PC-9 (cell line): ENCODE data around the gene CAPN11. TPM values are rescaled to one million over a fixed set of nuclear protein-coding genes. Genes with fewer than 3 reads are reported as not detected.

ENCODE experiments used
- BruUV-seq: library from RNA; stranded (reverse); fragments of 400-500 nt; replicated peaks from 2 replicates; lab custom pipeline; 2021; lab: Mats Ljungman, UMichigan
- CTCF ChIA-PET: fragments of 300-600 bp; sonication (Branson Sonifier 250); formaldehyde crosslinking; loops from one replicate; lab custom pipeline; 2022; ENCODE audit warnings: antibody characterized with exemption; lab: Charles Lee
- POLR2A ChIA-PET: fragments of 300-600 bp; sonication (Branson Sonifier 250); formaldehyde crosslinking; loops from one replicate; lab custom pipeline; 2022; ENCODE audit warnings: antibody characterized with exemption; ENCODE audit not compliant: unreplicated experiment; lab: Charles Lee
- DNase-seq, 2 experiments: peaks; one replicate each; pipeline versions ENCODE4 v3.0.0 to v3.0.0-alpha.2; 2015 to 2022; ENCODE audit warnings: mixed read lengths in 1 of 2
- H2AFZ ChIP-seq: fragments of 200-600 bp; sonication (generic); 2 replicates; pipeline ENCODE4 v1.8.1; 2017; ENCODE audit warnings: antibody characterized with exemption
- H3F3A ChIP-seq: fragments of 200-600 bp; sonication (generic); 2 replicates; pipeline ENCODE4 v1.8.1; 2017; ENCODE audit warnings: antibody characterized with exemption, mild to moderate bottlenecking, low read depth; ENCODE audit not compliant: insufficient read depth
- H3K27ac ChIP-seq: fragments of 200-600 bp; sonication (generic); 2 replicates; pipeline ENCODE4 v1.6.1; 2016; ENCODE audit warnings: mixed run types
- H3K27me3 ChIP-seq: fragments of 200-600 bp; sonication (generic); 2 replicates; pipeline ENCODE4 v1.6.1; 2016; ENCODE audit warnings: low read depth, mixed run types; ENCODE audit not compliant: insufficient read depth
- H3K36me3 ChIP-seq: fragments of 200-600 bp; sonication (generic); 2 replicates; pipeline ENCODE4 v1.6.1; 2016; ENCODE audit warnings: low read depth, mixed run types
- H3K4me1 ChIP-seq: fragments of 200-600 bp; sonication (generic); replicated peaks from 2 replicates; pipeline ENCODE4 v1.6.1; 2016; ENCODE audit warnings: mixed run types; ENCODE audit not compliant: insufficient read depth
- H3K4me2 ChIP-seq: fragments of 200-600 bp; sonication (generic); 2 replicates; pipeline ENCODE4 v1.6.1; 2017; ENCODE audit warnings: mixed run types
- H3K4me3 ChIP-seq: fragments of 200-600 bp; sonication (generic); 2 replicates; pipeline ENCODE4 v1.6.1; 2016; ENCODE audit warnings: mixed run types
- H3K79me2 ChIP-seq: fragments of 200-600 bp; sonication (generic); 2 replicates; pipeline ENCODE4 v1.6.1; 2017; ENCODE audit warnings: low read depth, mixed run types
- H3K9me2 ChIP-seq: fragments of 200-600 bp; sonication (generic); 2 replicates; pipeline ENCODE4 v1.8.1; 2017; ENCODE audit warnings: mild to moderate bottlenecking; ENCODE audit not compliant: insufficient read depth
- H3K9me3 ChIP-seq: fragments of 200-600 bp; sonication (generic); 2 replicates; pipeline ENCODE4 v1.8.1; 2016; ENCODE audit warnings: low read depth; ENCODE audit not compliant: insufficient read depth
- H4K20me1 ChIP-seq: fragments of 200-600 bp; sonication (generic); 2 replicates; pipeline ENCODE4 v1.8.1; 2017; ENCODE audit not compliant: insufficient read depth
- EZH2 ChIP-seq: fragments of 200-600 bp; sonication (generic); IDR thresholded peaks from 2 replicates; pipeline ENCODE4 v1.8.0; 2017; ENCODE audit warnings: antibody characterized with exemption, low read depth
- intact Hi-C: fragments of 100-400 bp; cut with micrococcal nuclease; formaldehyde crosslinking; loops from one replicate; pipeline ENCODE4 v1.10.0; 2022; ENCODE audit not compliant: unreplicated experiment
- total RNA-seq: library from RNA; stranded (reverse); gene quantifications from 2 replicates; pipeline ENCODE4 v1.2.3, GENCODE V29; 2021
- TF ChIP-seq, protein P1 (sequence below): fragments of 200-600 bp; sonication (generic); conservative IDR thresholded peaks from 2 replicates; pipeline ENCODE4 v1.6.1; 2017; ENCODE audit warnings: mixed run types, antibody characterized with exemption, mild to moderate bottlenecking, moderate library complexity

CAPN11 gene
- total RNA-seq, 1 experiment from 2014 or later = not detected

DNA sequence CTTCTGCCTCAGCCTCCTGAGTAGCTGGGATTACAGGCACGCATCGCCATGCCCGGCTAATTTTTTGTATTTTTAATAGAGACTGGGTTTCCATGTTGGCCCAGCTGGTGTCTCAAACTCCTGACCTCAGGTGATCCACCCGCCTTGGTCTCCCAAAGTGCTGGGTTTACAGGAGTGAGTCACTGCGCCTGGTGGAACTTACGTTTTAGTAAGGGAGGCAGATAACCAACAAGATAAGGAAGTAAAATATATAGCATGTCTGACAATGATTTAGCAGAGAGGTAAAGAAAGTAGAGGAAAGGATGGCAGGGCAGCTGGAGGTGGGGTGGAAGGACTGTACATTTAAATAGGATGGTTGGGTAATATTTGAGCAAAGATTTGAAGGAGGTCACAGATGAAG lies 45.3 kb downstream of the CAPN11 start:
- CTCF ChIA-PET = interaction anchor here (0.8 kb wide), 1 partner anchor 13 kb away, joined by 3 read pairs; no protein-coding TSS in a partner anchor
- POLR2A ChIA-PET = interaction anchor here (0.7 kb wide), 1 partner anchor 258 kb away, joined by 6 read pairs; no protein-coding TSS in a partner anchor
- Histone ChIP-seq H3F3A (peaks cover 22% of the 10 kb centered on the region), H3K4me1 (peaks cover 31% of the 10 kb centered on the region), H3K27me3 (no peaks in the 10 kb centered on the region), H3K36me3 (no peaks in the 10 kb centered on the region), H3K79me2 (no peaks in the 10 kb centered on the region), H3K27ac (0 out of 2 replicates have a peak overlapping the region, but pooled peaks have one; percentile 10), H3K4me2 (peak overlapping the region; percentile 51), H2AFZ (no peak overlapping the region), H3K4me3 (no peak overlapping the region), H3K9me2 (no peaks in the 10 kb centered on the region), H3K9me3 (no peaks in the 10 kb centered on the region), H4K20me1 (no peaks in the 10 kb centered on the region)
- peak; percentile 35 to 86 for DNase-seq
- intact Hi-C loops = no loop called here
- BruUV-seq = no TSS peak
- no peak for TF ChIP-seq EZH2
- TF ChIP-seq, protein P1, sequence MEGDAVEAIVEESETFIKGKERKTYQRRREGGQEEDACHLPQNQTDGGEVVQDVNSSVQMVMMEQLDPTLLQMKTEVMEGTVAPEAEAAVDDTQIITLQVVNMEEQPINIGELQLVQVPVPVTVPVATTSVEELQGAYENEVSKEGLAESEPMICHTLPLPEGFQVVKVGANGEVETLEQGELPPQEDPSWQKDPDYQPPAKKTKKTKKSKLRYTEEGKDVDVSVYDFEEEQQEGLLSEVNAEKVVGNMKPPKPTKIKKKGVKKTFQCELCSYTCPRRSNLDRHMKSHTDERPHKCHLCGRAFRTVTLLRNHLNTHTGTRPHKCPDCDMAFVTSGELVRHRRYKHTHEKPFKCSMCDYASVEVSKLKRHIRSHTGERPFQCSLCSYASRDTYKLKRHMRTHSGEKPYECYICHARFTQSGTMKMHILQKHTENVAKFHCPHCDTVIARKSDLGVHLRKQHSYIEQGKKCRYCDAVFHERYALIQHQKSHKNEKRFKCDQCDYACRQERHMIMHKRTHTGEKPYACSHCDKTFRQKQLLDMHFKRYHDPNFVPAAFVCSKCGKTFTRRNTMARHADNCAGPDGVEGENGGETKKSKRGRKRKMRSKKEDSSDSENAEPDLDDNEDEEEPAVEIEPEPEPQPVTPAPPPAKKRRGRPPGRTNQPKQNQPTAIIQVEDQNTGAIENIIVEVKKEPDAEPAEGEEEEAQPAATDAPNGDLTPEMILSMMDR = no peak

DNA sequence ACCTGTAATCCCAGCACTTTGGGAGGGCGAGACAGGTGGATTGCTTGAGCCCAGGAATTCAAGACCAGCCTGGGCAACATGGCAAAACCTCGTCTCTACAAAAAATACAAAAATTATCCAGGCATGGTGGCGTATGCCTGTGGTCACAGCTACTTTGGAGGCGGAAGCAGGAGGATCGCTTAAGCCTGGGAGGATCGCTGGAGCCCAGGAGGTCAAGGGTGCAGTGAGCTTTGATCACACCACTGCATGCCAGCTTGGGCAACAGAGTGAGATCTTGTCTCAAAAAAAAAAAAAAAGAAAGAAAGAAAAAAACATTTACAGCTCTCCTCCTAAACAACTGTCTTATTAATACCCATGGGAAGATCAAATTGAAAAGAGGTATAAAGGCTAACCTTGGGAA lies 49.3 kb downstream of the CAPN11 start:
- Histone ChIP-seq H3K9me2 (no peaks in the 10 kb centered on the region), H3K36me3 (no peaks in the 10 kb centered on the region), H3K4me3 (no peak overlapping the region), H3K4me1 (peaks cover 19% of the 10 kb centered on the region), H3K4me2 (no peak overlapping the region), H3F3A (peaks cover 22% of the 10 kb centered on the region), H4K20me1 (no peaks in the 10 kb centered on the region), H3K27me3 (no peaks in the 10 kb centered on the region), H3K79me2 (no peaks in the 10 kb centered on the region), H3K27ac (no peak overlapping the region), H3K9me3 (no peaks in the 10 kb centered on the region), H2AFZ (no peak overlapping the region)
- DNase-seq = no peak
- no peak for TF ChIP-seq EZH2
- TF ChIP-seq, protein P1 = no peak
- intact Hi-C loops = no loop called here
- ChIA-PET CTCF (interaction anchor here (0.6 to 0.9 kb wide), 2 partner anchors 26 to 106 kb away, joined by 3 to 4 read pairs; no protein-coding TSS in a partner anchor), POLR2A (interaction anchor here (0.5 kb wide), 1 partner anchor 105 kb away, joined by 3 read pairs; the partner anchor contains the start of gene AARS2)
- BruUV-seq = no TSS peak

DNA sequence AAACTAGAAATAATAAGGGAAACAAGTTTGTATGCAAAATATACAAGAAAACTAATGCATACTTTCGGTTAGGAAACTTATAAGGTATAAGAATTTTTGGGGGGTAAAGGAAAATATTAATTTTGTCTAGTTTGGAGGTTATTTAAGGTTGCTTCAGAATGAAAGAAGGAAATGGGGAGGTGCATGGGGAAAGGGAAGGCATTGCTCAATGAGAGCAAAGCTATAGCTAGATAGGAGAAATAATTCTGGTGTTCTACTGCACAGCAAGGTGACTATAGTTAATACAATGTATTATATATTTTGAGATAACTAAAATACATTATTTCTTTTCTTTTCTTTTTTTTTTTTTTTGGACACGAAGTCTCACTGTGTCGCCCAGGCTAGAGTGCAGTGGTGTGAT lies 52.7 kb downstream of the CAPN11 start:
- intact Hi-C loops = no loop called here
- Histone ChIP-seq H3K4me1 (no peaks in the 10 kb centered on the region), H3K27me3 (no peaks in the 10 kb centered on the region), H3K4me2 (no peak overlapping the region), H2AFZ (no peak overlapping the region), H3K27ac (no peak overlapping the region), H3K4me3 (no peak overlapping the region), H3K36me3 (no peaks in the 10 kb centered on the region), H3K9me2 (no peaks in the 10 kb centered on the region), H4K20me1 (no peaks in the 10 kb centered on the region), H3K79me2 (no peaks in the 10 kb centered on the region), H3K9me3 (no peaks in the 10 kb centered on the region), H3F3A (no peaks in the 10 kb centered on the region)
- BruUV-seq = no TSS peak
- ChIA-PET POLR2A (no interaction called here), CTCF (interaction anchor here (0.6 kb wide), 1 partner anchor 110 kb away, joined by 5 read pairs; no protein-coding TSS in a partner anchor)
- DNase-seq = no peak
- no peak for TF ChIP-seq EZH2
- TF ChIP-seq, protein P1 = no peak
